AG09309 (cell line): ENCODE measurements around the gene TBL1X.
A peak's percentile ranks its signal among the peaks of the same experiment; 100 is the strongest.

Experiments
- DNase-seq: peaks from one replicate; pipeline ENCODE4 v3.0.0-alpha.2; 2010; ENCODE audit warnings: low read depth
- H3K4me3 ChIP-seq: 2 replicates; pipeline ENCODE4 v1.5.1; 2011; ENCODE audit warnings: mild to moderate bottlenecking, low read depth, low read length, moderate library complexity; ENCODE audit not compliant: control insufficient read depth
- TF ChIP-seq, protein P1 (sequence below): IDR thresholded peaks from 2 replicates; pipeline ENCODE4 v1.5.1; 2011; ENCODE audit warnings: mild to moderate bottlenecking, low read depth, low read length, inconsistent platforms; ENCODE audit not compliant: insufficient read depth, control insufficient read depth; ENCODE audit errors: missing control alignments

TBL1X gene

DNA sequence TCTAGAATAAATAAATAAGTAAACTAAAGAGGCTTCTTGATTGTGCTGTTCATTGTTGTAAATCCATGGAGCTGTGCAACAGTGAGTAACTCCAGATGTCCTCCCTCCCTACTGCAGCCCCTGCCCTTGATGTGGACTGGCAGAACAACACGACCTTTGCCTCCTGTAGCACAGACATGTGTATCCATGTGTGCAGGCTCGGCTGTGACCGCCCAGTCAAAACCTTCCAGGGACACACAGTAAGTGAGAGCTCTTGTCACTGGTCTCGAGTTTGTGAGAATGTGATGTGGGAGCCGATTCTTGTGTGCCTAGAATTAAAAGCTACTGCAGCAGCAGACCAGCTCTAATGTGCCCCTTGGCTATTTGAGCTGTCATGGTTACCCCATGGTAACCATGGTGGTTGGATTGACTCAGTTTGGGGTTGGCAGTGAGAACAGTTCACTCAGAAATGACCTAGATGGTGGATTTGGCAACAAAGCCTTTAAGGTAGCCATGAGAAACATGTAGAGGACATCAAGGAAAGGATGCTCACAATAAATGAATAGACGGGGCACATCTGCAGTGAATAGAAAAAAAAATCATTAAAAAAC, 240.1 kb downstream of the TBL1X start:
- TF ChIP-seq, protein P1, sequence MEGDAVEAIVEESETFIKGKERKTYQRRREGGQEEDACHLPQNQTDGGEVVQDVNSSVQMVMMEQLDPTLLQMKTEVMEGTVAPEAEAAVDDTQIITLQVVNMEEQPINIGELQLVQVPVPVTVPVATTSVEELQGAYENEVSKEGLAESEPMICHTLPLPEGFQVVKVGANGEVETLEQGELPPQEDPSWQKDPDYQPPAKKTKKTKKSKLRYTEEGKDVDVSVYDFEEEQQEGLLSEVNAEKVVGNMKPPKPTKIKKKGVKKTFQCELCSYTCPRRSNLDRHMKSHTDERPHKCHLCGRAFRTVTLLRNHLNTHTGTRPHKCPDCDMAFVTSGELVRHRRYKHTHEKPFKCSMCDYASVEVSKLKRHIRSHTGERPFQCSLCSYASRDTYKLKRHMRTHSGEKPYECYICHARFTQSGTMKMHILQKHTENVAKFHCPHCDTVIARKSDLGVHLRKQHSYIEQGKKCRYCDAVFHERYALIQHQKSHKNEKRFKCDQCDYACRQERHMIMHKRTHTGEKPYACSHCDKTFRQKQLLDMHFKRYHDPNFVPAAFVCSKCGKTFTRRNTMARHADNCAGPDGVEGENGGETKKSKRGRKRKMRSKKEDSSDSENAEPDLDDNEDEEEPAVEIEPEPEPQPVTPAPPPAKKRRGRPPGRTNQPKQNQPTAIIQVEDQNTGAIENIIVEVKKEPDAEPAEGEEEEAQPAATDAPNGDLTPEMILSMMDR, result no peak
- H3K4me3 ChIP-seq, result no peak overlapping the region
- DNase-seq, result no peak

DNA sequence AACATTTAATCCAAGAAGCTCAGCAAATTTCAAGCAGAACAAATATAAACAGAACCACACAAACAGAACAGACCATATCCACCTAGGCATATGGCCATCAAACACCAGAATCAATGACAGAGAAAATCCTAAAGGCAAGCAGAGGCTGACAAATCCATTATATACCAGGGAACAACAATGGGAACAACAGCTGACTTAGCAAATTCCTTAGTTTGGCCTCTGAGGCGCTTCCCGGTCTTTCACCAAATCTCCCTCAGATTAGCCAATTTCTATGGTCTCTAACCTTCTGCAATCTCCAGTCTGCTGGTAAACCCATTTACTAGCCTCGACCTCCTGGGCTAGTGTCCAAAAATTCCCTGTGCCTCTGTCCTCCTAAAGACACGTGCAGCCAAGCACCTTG, 241.6 kb downstream of the TBL1X start:
- DNase-seq, result no peak
- H3K4me3 ChIP-seq, result no peak overlapping the region
- TF ChIP-seq, protein P1, result no peak

DNA sequence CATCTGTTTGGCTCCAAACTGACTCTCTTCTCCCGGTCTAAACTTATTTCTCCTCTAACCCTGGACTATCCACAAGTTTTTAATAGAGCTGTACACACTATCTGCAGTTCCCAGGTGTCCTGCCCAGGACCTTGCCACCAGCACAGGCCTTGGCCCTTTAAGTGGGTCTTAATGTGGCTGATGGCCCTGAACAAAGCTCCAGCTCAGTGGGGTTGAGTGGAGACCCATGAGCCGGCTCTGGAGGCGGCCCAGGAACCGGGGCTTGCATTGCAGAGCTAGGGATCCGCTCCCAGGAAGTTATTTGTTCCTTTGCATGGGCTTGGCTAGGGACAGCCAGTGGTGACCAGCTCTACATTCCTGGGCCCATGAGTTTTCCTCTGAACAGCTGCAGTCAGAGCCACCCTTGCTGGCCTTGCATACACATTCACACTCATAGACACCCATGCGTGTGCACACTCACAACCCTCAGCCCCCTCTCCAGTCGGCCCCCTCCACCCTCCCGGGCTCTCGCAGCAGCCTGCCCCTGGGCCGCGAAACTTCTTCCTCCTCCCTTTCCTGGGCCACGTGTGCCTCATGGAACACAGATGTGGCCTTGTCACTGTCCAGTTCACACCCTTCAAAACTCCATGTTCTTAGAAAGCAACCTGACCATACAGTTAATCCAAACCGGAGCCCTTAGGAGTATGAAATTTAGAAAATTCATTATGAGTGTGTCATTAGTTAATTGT, 242.6 kb downstream of the TBL1X start:
- no peak overlapping the region for H3K4me3 ChIP-seq
- no peak for DNase-seq
- TF ChIP-seq, protein P1, result no peak

DNA sequence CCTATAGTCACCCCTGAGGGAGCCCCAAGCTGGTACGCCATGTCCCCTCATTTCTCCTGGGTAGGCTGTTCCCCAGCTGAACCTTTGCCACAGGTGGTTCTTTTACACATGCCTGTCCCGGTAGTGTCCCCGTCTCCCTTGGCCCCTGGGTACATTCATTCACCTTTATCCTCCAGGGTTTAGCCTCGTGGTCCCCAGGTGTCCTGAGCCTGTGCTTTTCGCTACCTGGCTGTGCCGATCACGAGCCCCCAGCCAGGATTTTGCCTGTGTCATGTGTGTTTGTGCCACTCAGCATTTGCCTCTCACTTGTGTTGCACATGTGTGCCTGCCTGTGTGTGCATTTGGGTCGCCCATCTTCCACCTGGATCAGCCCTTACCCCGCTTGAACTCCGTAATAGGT, 243.2 kb downstream of the TBL1X start:
- TF ChIP-seq, protein P1, result no peak
- H3K4me3 ChIP-seq, result no peak overlapping the region
- DNase-seq, result no peak

DNA sequence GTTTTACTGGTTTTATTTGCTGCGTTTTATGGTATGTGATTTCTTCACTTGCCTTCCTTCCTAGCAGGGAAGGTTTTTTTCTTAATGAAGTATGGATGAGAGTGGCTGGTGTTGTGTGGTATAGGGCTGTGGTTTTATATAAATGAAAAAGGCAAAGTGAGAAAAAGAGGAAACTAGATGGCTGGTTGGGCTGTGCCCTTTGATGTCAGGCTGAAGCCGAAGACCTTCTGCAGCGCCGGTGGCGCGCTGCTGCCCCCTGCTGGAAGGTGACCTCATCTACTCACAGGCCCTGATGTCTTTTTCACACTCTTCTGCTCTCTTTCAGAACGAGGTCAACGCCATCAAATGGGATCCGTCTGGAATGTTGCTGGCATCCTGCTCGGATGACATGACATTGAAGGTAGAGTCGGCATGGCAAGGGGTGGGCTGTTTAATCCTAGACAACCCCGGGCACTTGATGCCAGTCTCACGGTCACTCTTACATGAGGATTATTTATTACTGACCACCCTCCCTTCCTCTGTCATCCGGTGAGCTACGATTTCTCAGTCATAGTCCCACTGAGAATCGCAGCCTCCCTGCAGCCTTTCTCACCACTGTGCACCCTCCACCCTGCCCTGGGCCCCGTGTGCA, 244.2 kb downstream of the TBL1X start:
- TF ChIP-seq, protein P1, result peak; percentile 89
- no peak overlapping the region for H3K4me3 ChIP-seq

DNA sequence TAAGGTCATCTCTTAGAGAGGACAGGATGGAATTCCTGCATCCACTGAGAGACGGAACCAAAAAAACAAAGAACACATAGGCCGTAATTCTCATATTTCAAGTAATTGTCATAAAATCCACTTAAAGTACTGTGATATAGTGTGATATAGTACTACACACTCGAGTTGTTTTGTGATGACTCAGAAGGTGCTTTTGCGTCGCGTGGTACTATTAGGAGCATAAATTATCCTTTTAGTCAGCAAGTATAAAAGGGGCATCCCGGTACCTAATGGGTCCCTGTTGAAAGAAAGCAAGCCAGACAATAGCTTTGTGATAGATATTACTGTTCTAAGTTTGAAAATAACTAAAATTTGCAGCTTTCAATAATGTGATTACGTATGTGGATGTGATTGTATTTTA, 245.5 kb downstream of the TBL1X start:
- DNase-seq, result no peak
- TF ChIP-seq, protein P1, result no peak
- H3K4me3 ChIP-seq, result no peak overlapping the region

More for the DNA sequence above, 244.2 kb downstream of the TBL1X start:
- DNase-seq, result peak; percentile 17
